ACC112 (cell line): ENCODE results near the gene ARHGAP15.
A peak's percentile ranks its signal among the peaks of the same experiment; 100 is the strongest.

ENCODE experiments used
- H2AFZ ChIP-seq: fragments of 200-600 bp; sonication (generic); one replicate; pipeline ENCODE4 v1.6.0; 2017; ENCODE audit warnings: antibody characterized with exemption, low read length; ENCODE audit not compliant: unreplicated experiment
- H3K27ac ChIP-seq: fragments of 200-600 bp; sonication (generic); 2 replicates; pipeline ENCODE4 v1.5.1; 2014; ENCODE audit warnings: low read depth, mild to moderate bottlenecking, antibody characterized with exemption, low read length, moderate library complexity
- H3K27me3 ChIP-seq: fragments of 200-600 bp; sonication (generic); 2 replicates; pipeline ENCODE4 v1.6.1; 2014; ENCODE audit warnings: mild to moderate bottlenecking, antibody characterized with exemption, low read length, moderate library complexity, mixed read lengths; ENCODE audit not compliant: insufficient read depth
- H3K36me3 ChIP-seq: fragments of 200-600 bp; sonication (generic); 2 replicates; pipeline ENCODE4 v1.6.1; 2016; ENCODE audit warnings: mild to moderate bottlenecking, antibody characterized with exemption, low read length, moderate library complexity, mixed read lengths; ENCODE audit not compliant: insufficient read depth
- H3K4me1 ChIP-seq: fragments of 200-600 bp; sonication (generic); one replicate; pipeline ENCODE4 v1.6.1; 2016; ENCODE audit warnings: low read length, mixed read lengths; ENCODE audit not compliant: insufficient read depth, unreplicated experiment, control insufficient read depth
- H3K4me3 ChIP-seq: fragments of 200-600 bp; sonication (generic); 2 replicates; pipeline ENCODE4 v1.5.1; 2014; ENCODE audit warnings: mild to moderate bottlenecking, low read depth, low read length
- H3K79me2 ChIP-seq: fragments of 200-600 bp; sonication (generic); one replicate; pipeline ENCODE4 v1.6.0; 2016; ENCODE audit warnings: low read length; ENCODE audit not compliant: control insufficient read depth, unreplicated experiment, insufficient read depth

ARHGAP15 gene

GRCh38 chr2:143426296-143426695 is 297.1 kb downstream of the ARHGAP15 start:
- no peaks in the 10 kb centered on the region for H3K79me2 ChIP-seq
- H3K36me3 ChIP-seq, result no peaks in the 10 kb centered on the region
- H2AFZ ChIP-seq, result no peak overlapping the region
- H3K4me3 ChIP-seq, result no peak overlapping the region
- H3K4me1 ChIP-seq, result peaks cover 30% of the 10 kb centered on the region
- H3K27me3 ChIP-seq, result no peaks in the 10 kb centered on the region
- peak overlapping the region; percentile 22; the same call in 1 of the 2 replicates for H3K27ac ChIP-seq

GRCh38 chr2:143428700-143429099 is 299.5 kb downstream of the ARHGAP15 start:
- no peak overlapping the region for H3K4me3 ChIP-seq
- H2AFZ ChIP-seq, result no peak overlapping the region
- no peaks in the 10 kb centered on the region for H3K27me3 ChIP-seq
- peaks cover 29% of the 10 kb centered on the region for H3K4me1 ChIP-seq
- H3K36me3 ChIP-seq, result no peaks in the 10 kb centered on the region
- no peaks in the 10 kb centered on the region for H3K79me2 ChIP-seq
- H3K27ac ChIP-seq, result no peak overlapping the region

DNA sequence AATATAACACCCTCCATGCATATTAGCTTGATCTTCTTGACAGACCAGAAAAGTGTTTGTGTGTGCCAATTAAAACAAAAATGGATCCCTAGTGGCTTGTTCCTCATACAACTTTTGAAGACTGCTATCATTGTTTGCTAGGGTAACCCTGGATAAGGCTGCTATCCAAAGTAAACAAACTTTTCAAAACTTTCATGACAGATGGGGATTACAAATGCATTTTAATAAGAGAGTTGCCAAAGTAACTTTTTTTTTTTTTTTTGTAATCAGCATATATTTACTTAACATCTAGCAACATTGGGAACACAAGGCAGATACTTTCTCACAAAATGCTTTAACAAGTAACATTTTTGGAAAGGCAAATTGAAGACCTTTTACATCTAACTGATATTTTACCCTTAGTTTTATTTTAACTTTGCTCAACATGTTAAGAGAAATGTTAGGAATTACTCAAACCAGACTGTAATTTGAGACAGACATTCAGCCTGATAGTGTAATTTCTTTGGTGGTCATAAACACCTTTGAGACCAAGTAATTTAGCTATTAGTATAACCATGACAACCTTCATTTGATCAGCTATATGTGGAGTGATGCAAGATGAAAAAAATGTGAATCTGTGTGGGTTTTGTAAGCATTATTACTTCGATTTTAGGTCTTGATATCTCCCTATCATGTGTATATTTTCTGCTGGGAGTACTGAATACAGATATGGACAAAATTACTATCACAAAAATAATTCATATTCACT is 300.9 kb downstream of the ARHGAP15 start:
- Histone ChIP-seq H3K79me2 (no peaks in the 10 kb centered on the region), H3K36me3 (no peaks in the 10 kb centered on the region), H2AFZ (no peak overlapping the region), H3K27ac (peak overlapping the region; percentile 27; the same call in 1 of the 2 replicates), H3K4me3 (no peak overlapping the region), H3K27me3 (no peaks in the 10 kb centered on the region), H3K4me1 (peaks cover 29% of the 10 kb centered on the region)

GRCh38 chr2:143431316-143431715 is 302.1 kb downstream of the ARHGAP15 start:
- peaks cover 19% of the 10 kb centered on the region for H3K4me1 ChIP-seq
- H3K27ac ChIP-seq, result no peak overlapping the region

DNA sequence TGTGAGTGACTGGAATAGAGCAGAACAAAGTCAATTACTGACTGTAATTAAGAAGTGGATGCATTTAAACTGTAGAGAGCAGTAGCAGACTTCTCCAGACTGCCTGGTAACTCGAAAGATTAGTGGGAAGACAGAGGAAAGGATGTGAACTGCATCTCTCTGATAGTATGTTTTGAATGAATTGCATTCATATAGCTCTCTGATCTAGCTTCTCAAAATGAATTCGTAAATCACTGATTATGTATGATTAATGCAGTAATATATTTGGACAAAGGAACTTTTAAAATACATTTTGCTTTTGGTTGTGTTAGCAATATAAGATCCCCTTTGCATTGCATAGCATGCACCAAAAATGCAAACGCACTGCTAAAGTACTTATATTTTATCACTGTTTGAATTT is 304.0 kb downstream of the ARHGAP15 start:
- Histone ChIP-seq H3K4me1 (peaks cover 13% of the 10 kb centered on the region), H3K36me3 (no peaks in the 10 kb centered on the region), H3K27ac (no peak overlapping the region), H3K27me3 (no peaks in the 10 kb centered on the region), H3K79me2 (no peaks in the 10 kb centered on the region), H2AFZ (no peak overlapping the region), H3K4me3 (no peak overlapping the region)

More at GRCh38 chr2:143431316-143431715, 302.1 kb downstream of the ARHGAP15 start:
- H2AFZ ChIP-seq, result peak overlapping the region; percentile 5
- H3K27me3 ChIP-seq, result no peaks in the 10 kb centered on the region
- H3K4me3 ChIP-seq, result no peak overlapping the region
- no peaks in the 10 kb centered on the region for H3K36me3 ChIP-seq
- H3K79me2 ChIP-seq, result no peaks in the 10 kb centered on the region

DNA sequence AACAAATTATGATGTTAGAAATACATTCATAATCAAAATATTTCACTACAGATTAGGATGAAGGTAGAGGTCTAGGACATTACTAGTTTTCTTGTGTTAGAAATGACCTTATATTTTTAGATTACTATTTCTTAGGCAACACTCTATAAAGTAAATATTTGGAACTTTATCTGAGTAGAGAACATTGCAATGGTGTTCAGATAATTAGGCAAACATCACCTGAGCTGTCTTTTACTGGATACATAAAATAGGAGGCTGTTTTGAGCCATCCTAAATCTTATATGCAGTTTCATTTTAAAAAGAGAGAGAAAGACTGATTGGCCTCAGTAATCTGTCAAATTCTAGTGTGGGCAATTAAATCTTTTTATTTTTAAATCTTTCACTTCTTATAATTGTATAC is 304.6 kb downstream of the ARHGAP15 start:
- no peaks in the 10 kb centered on the region for H3K79me2 ChIP-seq
- H3K36me3 ChIP-seq, result no peaks in the 10 kb centered on the region
- H3K27me3 ChIP-seq, result no peaks in the 10 kb centered on the region
- no peak overlapping the region for H3K27ac ChIP-seq
- H3K4me3 ChIP-seq, result no peak overlapping the region
- no peak overlapping the region for H2AFZ ChIP-seq
- peaks cover 13% of the 10 kb centered on the region for H3K4me1 ChIP-seq

DNA sequence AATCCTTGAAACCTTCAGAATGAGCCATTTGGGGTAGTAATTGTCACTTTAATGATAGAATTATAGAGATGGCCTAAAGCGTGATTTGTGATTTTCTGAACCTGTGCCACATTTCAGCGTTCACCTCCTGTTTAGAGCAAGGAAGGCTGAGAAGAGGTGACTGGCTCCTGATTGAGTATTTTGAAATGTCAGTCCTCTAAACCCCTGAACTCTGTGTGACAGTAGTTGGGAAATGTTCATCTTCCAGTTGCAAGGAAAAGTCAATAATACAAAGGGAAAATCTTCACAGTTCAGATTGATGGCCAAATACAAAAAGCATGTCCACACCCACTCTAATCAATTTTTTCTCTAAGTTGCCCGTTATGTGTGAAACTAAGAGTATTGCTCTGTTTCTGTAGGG is 305.2 kb downstream of the ARHGAP15 start:
- peaks cover 13% of the 10 kb centered on the region for H3K4me1 ChIP-seq
- no peak overlapping the region for H3K27ac ChIP-seq
- no peak overlapping the region for H3K4me3 ChIP-seq
- no peaks in the 10 kb centered on the region for H3K27me3 ChIP-seq
- H2AFZ ChIP-seq, result no peak overlapping the region
- no peaks in the 10 kb centered on the region for H3K36me3 ChIP-seq
- H3K79me2 ChIP-seq, result no peaks in the 10 kb centered on the region

- Histone ChIP-seq H3K27ac (no peak overlapping the region), H3K79me2 (no peaks in the 10 kb centered on the region), H3K4me1 (peaks cover 13% of the 10 kb centered on the region), H3K36me3 (no peaks in the 10 kb centered on the region), H3K4me3 (no peak overlapping the region), H2AFZ (no peak overlapping the region), H3K27me3 (no peaks in the 10 kb centered on the region)
Observed at GRCh38 chr2:143435131-143435530, 305.9 kb downstream of the ARHGAP15 start.

DNA sequence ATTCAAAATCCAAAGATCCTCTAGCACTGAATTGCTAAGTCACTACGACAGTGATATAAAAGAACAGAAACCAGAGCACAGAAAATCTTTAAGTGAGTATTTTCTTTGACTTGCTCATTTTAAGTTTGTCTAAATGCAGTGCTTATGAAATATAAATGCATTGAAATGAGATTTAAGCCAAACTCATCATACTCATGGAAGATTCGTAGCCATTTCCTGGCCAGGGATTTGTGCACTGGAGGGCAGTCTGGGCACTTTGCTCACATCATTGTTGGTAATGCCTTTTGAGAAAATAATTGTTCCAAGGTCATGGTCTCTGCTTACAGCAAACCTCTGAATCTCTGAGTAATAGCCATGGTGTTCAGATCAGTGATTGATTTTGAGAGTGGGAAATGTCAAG is 307.7 kb downstream of the ARHGAP15 start:
- H3K27me3 ChIP-seq, result no peaks in the 10 kb centered on the region
- no peak overlapping the region for H3K4me3 ChIP-seq
- H3K27ac ChIP-seq, result no peak overlapping the region
- no peaks in the 10 kb centered on the region for H3K4me1 ChIP-seq
- no peak overlapping the region for H2AFZ ChIP-seq
- H3K79me2 ChIP-seq, result no peaks in the 10 kb centered on the region
- no peaks in the 10 kb centered on the region for H3K36me3 ChIP-seq

GRCh38 chr2:143440411-143441012 is 311.3 kb downstream of the ARHGAP15 start:
- no peaks in the 10 kb centered on the region for H3K36me3 ChIP-seq

GRCh38 chr2:143442193-143442592 is 313.0 kb downstream of the ARHGAP15 start:
- Histone ChIP-seq H3K27ac (no peak overlapping the region), H3K4me1 (peaks cover 6% of the 10 kb centered on the region), H2AFZ (peak overlapping the region; percentile 89), H3K4me3 (peak overlapping the region; percentile 63; the same call in 1 of the 2 replicates), H3K27me3 (no peaks in the 10 kb centered on the region), H3K79me2 (no peaks in the 10 kb centered on the region), H3K36me3 (no peaks in the 10 kb centered on the region)

More at GRCh38 chr2:143440411-143441012, 311.3 kb downstream of the ARHGAP15 start:
- peaks cover 6% of the 10 kb centered on the region for H3K4me1 ChIP-seq
- no peaks in the 10 kb centered on the region for H3K79me2 ChIP-seq
- no peaks in the 10 kb centered on the region for H3K27me3 ChIP-seq
- no peak overlapping the region for H2AFZ ChIP-seq
- no peak overlapping the region for H3K27ac ChIP-seq
- no peak overlapping the region for H3K4me3 ChIP-seq
